Mesothelial cell of epicardium (in vitro differentiated cells): ENCODE results near the gene AURKB. TPM values are rescaled to one million over a fixed set of nuclear protein-coding genes. Genes with fewer than 3 reads are reported as not detected.
"Not testable (repeated sequence)": the region's sequence is repeated elsewhere in the genome, so short reads cannot be mapped to it uniquely, and the experiment has no call there.

ENCODE experiments used
- DNase-seq, 2 experiments: peaks; one replicate each; pipeline ENCODE4 v3.0.0; 2021; ENCODE audit warnings: low spot score in 2 of 2; ENCODE audit not compliant: unreplicated experiment in 2 of 2
- H3K27ac Mint-ChIP-seq: 2 replicates; pipeline ENCODE4 v1.8.0; 2021; ENCODE audit warnings: mixed read lengths
- H3K27me3 Mint-ChIP-seq: 2 replicates; pipeline ENCODE4 v1.8.0; 2021; ENCODE audit warnings: low read depth, mixed read lengths
- H3K36me3 Mint-ChIP-seq: 2 replicates; pipeline ENCODE4 v1.8.0; 2021; ENCODE audit warnings: mixed read lengths
- H3K4me1 Mint-ChIP-seq: 2 replicates; pipeline ENCODE4 v1.8.0; 2021; ENCODE audit warnings: mixed read lengths
- H3K4me3 Mint-ChIP-seq: 2 replicates; pipeline ENCODE4 v1.8.0; 2021; ENCODE audit warnings: mild to moderate bottlenecking, moderate library complexity, mixed read lengths
- H3K9me3 Mint-ChIP-seq: 2 replicates; pipeline ENCODE4 v1.8.0; 2021; ENCODE audit warnings: mixed read lengths
- CTCF ChIP-seq: fragments of 200-600 bp; sonication (generic); IDR thresholded peaks from one replicate; pipeline ENCODE4 v1.5.0; 2021; ENCODE audit warnings: antibody characterized with exemption; ENCODE audit not compliant: unreplicated experiment
- total RNA-seq: library from RNA; stranded (reverse); gene quantifications from 3 replicates; pipeline ENCODE4 v1.2.1, GENCODE V29; 2021

Gene AURKB
- total RNA-seq, 1 donor from 2014 or later, result 37.3 TPM

- Mint-ChIP-seq H3K4me3 (no peak overlapping the region), H3K9me3 (no peaks in the 10 kb centered on the region), H3K27ac (no peak overlapping the region), H3K27me3 (no peaks in the 10 kb centered on the region), H3K36me3 (peaks cover 15% of the 10 kb centered on the region), H3K4me1 (peaks cover 8% of the 10 kb centered on the region)
- TF ChIP-seq CTCF, result no peak
- DNase-seq, result no peak
Measured at GRCh38 chr17:8254881-8255280, 44.5 kb upstream of the AURKB start.

GRCh38 chr17:8253801-8254200, 43.4 kb upstream of the AURKB start:
- TF ChIP-seq CTCF, result no peak
- Mint-ChIP-seq H3K4me3 (no peak overlapping the region), H3K27me3 (no peaks in the 10 kb centered on the region), H3K9me3 (no peaks in the 10 kb centered on the region), H3K36me3 (peaks cover 15% of the 10 kb centered on the region), H3K27ac (no peak overlapping the region), H3K4me1 (peaks cover 15% of the 10 kb centered on the region)
- DNase-seq, result no peak

- H3K4me3 Mint-ChIP-seq, DNase-seq, H3K9me3 Mint-ChIP-seq, H3K27ac Mint-ChIP-seq, H3K27me3 Mint-ChIP-seq: not testable (repeated sequence)
- peaks cover 10% of the 10 kb centered on the region for H3K36me3 Mint-ChIP-seq
- peaks cover 21% of the 10 kb centered on the region for H3K4me1 Mint-ChIP-seq
Measured at GRCh38 chr17:8251411-8251810, 41.0 kb upstream of the AURKB start.

GRCh38 chr17:8249621-8250500, 39.5 kb upstream of the AURKB start:
- no peak for DNase-seq
- peak overlapping the region; percentile 94 for H3K4me3 Mint-ChIP-seq
- peaks cover 5% of the 10 kb centered on the region for H3K36me3 Mint-ChIP-seq
- H3K27me3 Mint-ChIP-seq, result no peaks in the 10 kb centered on the region
- no peaks in the 10 kb centered on the region for H3K9me3 Mint-ChIP-seq
- H3K4me1 Mint-ChIP-seq, result peaks cover 21% of the 10 kb centered on the region
- TF ChIP-seq CTCF, result no peak
- peak overlapping the region; percentile 99 for H3K27ac Mint-ChIP-seq

- peak; percentile 95 to 98 for DNase-seq
- Mint-ChIP-seq H3K27me3 (no peaks in the 10 kb centered on the region), H3K9me3 (no peaks in the 10 kb centered on the region), H3K4me3 (peak within 1 kb of the TSS; percentile 94), H3K36me3 (peaks cover 5% of the 10 kb centered on the region), H3K4me1 (peaks cover 21% of the 10 kb centered on the region), H3K27ac (peak within 1 kb of the TSS; percentile 99)
- TF ChIP-seq CTCF, result no peak
Measured at GRCh38 chr17:8248751-8249607, 38.6 kb upstream of the AURKB start, which contains the start of gene PFAS. Gene PFAS (plus strand): TSS chr17:8249289. CDS start chr17:8253938, 4,649 bp downstream.

GRCh38 chr17:8244768-8245167, 34.4 kb upstream of the AURKB start:
- Mint-ChIP-seq H3K4me3 (no peak overlapping the region), H3K4me1 (peaks cover 11% of the 10 kb centered on the region), H3K36me3 (peaks cover 6% of the 10 kb centered on the region), H3K27ac (no peak overlapping the region), H3K9me3 (no peaks in the 10 kb centered on the region), H3K27me3 (no peaks in the 10 kb centered on the region)
- DNase-seq, result no peak
- no peak for TF ChIP-seq CTCF
